RWPE2 (cell line): ENCODE measurements around the gene OR11G2.
"Not testable (repeated sequence)": the region's sequence is repeated elsewhere in the genome, so short reads cannot be mapped to it uniquely, and the experiment has no call there.

ENCODE experiments used
- ATAC-seq: fragments of 200-7000 bp; cut with Tn5 transposase; 3 replicates; pipeline ENCODE4 v1.9.1; 2021; ENCODE audit warnings: low read depth
- DNase-seq: peaks from one replicate; pipeline ENCODE4 v3.0.0-alpha.2; 2020; ENCODE audit warnings: low spot score
- H3K27ac ChIP-seq: fragments of 450-650 bp; 2 replicates; pipeline ENCODE4 v1.5.1; 2017; ENCODE audit warnings: mild to moderate bottlenecking; ENCODE audit not compliant: poor library complexity, severe bottlenecking
- H3K27me3 ChIP-seq: fragments of 250-450 bp; sonication (Bioruptor Pico); 2 replicates; pipeline ENCODE4 v1.5.1; 2021; ENCODE audit warnings: mild to moderate bottlenecking, moderate library complexity; ENCODE audit not compliant: insufficient read depth, poor library complexity, severe bottlenecking
- H3K36me3 ChIP-seq: fragments of 250-450 bp; sonication (Bioruptor Pico); 2 replicates; pipeline ENCODE4 v1.5.1; 2020; ENCODE audit warnings: low read depth, mild to moderate bottlenecking, moderate library complexity
- H3K4me1 ChIP-seq: fragments of 250-450 bp; sonication (Bioruptor Pico); 2 replicates; pipeline ENCODE4 v1.5.1; 2021; ENCODE audit warnings: mild to moderate bottlenecking, moderate library complexity; ENCODE audit not compliant: insufficient read depth, poor library complexity, severe bottlenecking
- H3K4me3 ChIP-seq: fragments of 250-450 bp; sonication (Bioruptor Pico); 2 replicates; pipeline ENCODE4 v1.5.1; 2021; ENCODE audit warnings: mild to moderate bottlenecking, moderate library complexity; ENCODE audit not compliant: severe bottlenecking
- H3K9me3 ChIP-seq: fragments of 250-450 bp; sonication (Bioruptor Pico); 2 replicates; pipeline ENCODE4 v1.5.1; 2021; ENCODE audit warnings: mild to moderate bottlenecking, moderate library complexity; ENCODE audit not compliant: severe bottlenecking
- CTCF ChIP-seq: fragments of 450-650 bp; IDR thresholded peaks from one replicate; pipeline ENCODE4 v1.5.1; 2017; ENCODE audit warnings: mild to moderate bottlenecking, moderate library complexity; ENCODE audit not compliant: poor library complexity, severe bottlenecking

OR11G2 gene

GRCh38 chr14:20215196-20215595 lies 24.5 kb downstream of the OR11G2 start:
- DNase-seq (no peak), ATAC-seq (no peak)
- TF ChIP-seq CTCF = no peak
- Histone ChIP-seq H3K9me3 (no peaks in the 10 kb centered on the region), H3K4me3 (no peak overlapping the region), H3K36me3 (no peaks in the 10 kb centered on the region), H3K4me1 (no peaks in the 10 kb centered on the region), H3K27me3 (no peaks in the 10 kb centered on the region), H3K27ac (no peak overlapping the region)

GRCh38 chr14:20219033-20219432 lies 28.3 kb downstream of the OR11G2 start:
- Histone ChIP-seq H3K4me1 (no peaks in the 10 kb centered on the region), H3K27me3 (no peaks in the 10 kb centered on the region), H3K27ac (no peak overlapping the region), H3K4me3 (no peak overlapping the region), H3K36me3 (no peaks in the 10 kb centered on the region), H3K9me3 (no peaks in the 10 kb centered on the region)
- ATAC-seq (peak; percentile 25; the same call in 1 of the 3 replicates), DNase-seq (no peak)
- no peak for TF ChIP-seq CTCF

GRCh38 chr14:20223410-20223809 lies 32.7 kb downstream of the OR11G2 start, which contains the start of gene OR11H6:
TSS of gene OR11H6 (plus strand) at chr14:20223710. CDS start at chr14:20223710, 0 bp downstream.
- TF ChIP-seq CTCF = no peak
- ATAC-seq = no peak
- no peaks in the 10 kb centered on the region for H3K9me3 ChIP-seq

GRCh38 chr14:20228681-20229080 lies 38.0 kb downstream of the OR11G2 start, which contains the start of gene OR11H7:
TSS of gene OR11H7 (plus strand) at chr14:20228981.
- Histone ChIP-seq H3K4me3 (no peak within 1 kb of the TSS), H3K27me3 (peaks cover 14% of the 10 kb centered on the region), H3K4me1 (no peaks in the 10 kb centered on the region), H3K36me3 (no peaks in the 10 kb centered on the region), H3K27ac (no peak within 1 kb of the TSS), H3K9me3 (no peaks in the 10 kb centered on the region)
- DNase-seq = no peak
- ATAC-seq = no peak
- no peak for TF ChIP-seq CTCF

More at GRCh38 chr14:20223410-20223809, 32.7 kb downstream of the OR11G2 start, which contains the start of gene OR11H6:
- no peaks in the 10 kb centered on the region for H3K36me3 ChIP-seq
- no peak for DNase-seq
- no peaks in the 10 kb centered on the region for H3K4me1 ChIP-seq
- H3K4me3 ChIP-seq = no peak within 1 kb of the TSS
- H3K27ac ChIP-seq = no peak within 1 kb of the TSS
- peaks cover 5% of the 10 kb centered on the region for H3K27me3 ChIP-seq

GRCh38 chr14:20235415-20235814 lies 44.7 kb downstream of the OR11G2 start:
- not testable (repeated sequence) for H3K27ac ChIP-seq, H3K9me3 ChIP-seq, H3K4me1 ChIP-seq, H3K27me3 ChIP-seq, ATAC-seq, H3K36me3 ChIP-seq, H3K4me3 ChIP-seq, DNase-seq
